Astrocyte (in vitro differentiated cells and primary cell): ENCODE measurements around the gene CDH22. TPM values are rescaled to one million over a fixed set of nuclear protein-coding genes. Genes with fewer than 3 reads are reported as not detected.

Experiments used
- DNase-seq: peaks from one replicate; pipeline ENCODE4 v3.0.0-alpha.2; 2010; ENCODE audit warnings: low read depth
- FAIRE-seq: peaks from 2 replicates; lab custom pipeline; 2011; peaks lifted over from hg19 to GRCh38; lab: Jason Lieb, UNC
- H2AFZ ChIP-seq: 2 replicates; pipeline ENCODE4 v1.6.0; 2012; ENCODE audit warnings: low read depth, low read length, inconsistent platforms
- H3K27ac ChIP-seq: 2 replicates; pipeline ENCODE4 v1.5.1; 2011; ENCODE audit warnings: low read depth, low read length, inconsistent platforms
- H3K27me3 ChIP-seq: 2 replicates; pipeline ENCODE4 v1.6.0; 2011; ENCODE audit warnings: low read length, inconsistent platforms; ENCODE audit not compliant: insufficient read depth
- H3K36me3 ChIP-seq: 2 replicates; pipeline ENCODE4 v1.5.1; 2011; ENCODE audit warnings: low read length, inconsistent platforms; ENCODE audit not compliant: insufficient read depth
- H3K4me1 ChIP-seq: 2 replicates; pipeline ENCODE4 v1.5.1; 2011; ENCODE audit warnings: low read length, inconsistent platforms; ENCODE audit not compliant: insufficient read depth
- H3K4me2 ChIP-seq: 2 replicates; pipeline ENCODE4 v1.6.0; 2012; ENCODE audit warnings: low read length, inconsistent platforms
- H3K4me3 ChIP-seq: 2 replicates; pipeline ENCODE4 v1.5.1; 2011; ENCODE audit warnings: low read depth, mild to moderate bottlenecking, low read length, inconsistent platforms; ENCODE audit not compliant: insufficient read depth
- H3K79me2 ChIP-seq: 2 replicates; pipeline ENCODE4 v1.6.0; 2012; ENCODE audit warnings: mild to moderate bottlenecking, low read length, inconsistent platforms; ENCODE audit not compliant: insufficient read depth
- H3K9ac ChIP-seq: 2 replicates; pipeline ENCODE4 v1.6.0; 2012; ENCODE audit warnings: mild to moderate bottlenecking, low read length, inconsistent platforms
- H3K9me3 ChIP-seq: 2 replicates; pipeline ENCODE4 v1.5.1; 2012; ENCODE audit warnings: low read depth, mild to moderate bottlenecking, low read length, inconsistent platforms; ENCODE audit not compliant: insufficient read depth
- H4K20me1 ChIP-seq: 2 replicates; pipeline ENCODE4 v1.6.0; 2012; ENCODE audit warnings: low read length, inconsistent platforms; ENCODE audit not compliant: insufficient read depth
- H3K27ac Mint-ChIP-seq: one replicate; pipeline ENCODE4 v1.8.0; 2021; ENCODE audit warnings: mild to moderate bottlenecking, mixed read lengths; ENCODE audit not compliant: unreplicated experiment
- H3K27me3 Mint-ChIP-seq: one replicate; pipeline ENCODE4 v1.8.0; 2021; ENCODE audit warnings: low read depth, mixed read lengths; ENCODE audit not compliant: unreplicated experiment
- H3K36me3 Mint-ChIP-seq: one replicate; pipeline ENCODE4 v1.8.0; 2021; ENCODE audit warnings: low read depth, mixed read lengths; ENCODE audit not compliant: unreplicated experiment
- H3K4me1 Mint-ChIP-seq: one replicate; pipeline ENCODE4 v1.8.0; 2021; ENCODE audit warnings: low read depth, mixed read lengths; ENCODE audit not compliant: unreplicated experiment
- H3K4me3 Mint-ChIP-seq: one replicate; pipeline ENCODE4 v1.8.0; 2021; ENCODE audit warnings: mild to moderate bottlenecking, moderate library complexity, mixed read lengths; ENCODE audit not compliant: unreplicated experiment
- H3K9me3 Mint-ChIP-seq: one replicate; pipeline ENCODE4 v1.8.0; 2021; ENCODE audit warnings: mild to moderate bottlenecking, mixed read lengths; ENCODE audit not compliant: unreplicated experiment
- EZH2 ChIP-seq: IDR thresholded peaks from 2 replicates; pipeline ENCODE4 v1.6.1; 2012; ENCODE audit warnings: mild to moderate bottlenecking, low read length, inconsistent platforms; ENCODE audit not compliant: insufficient read depth
- total RNA-seq: library from RNA; stranded (reverse); gene quantifications from 2 replicates; pipeline ENCODE4 v1.2.1, GENCODE V29; 2021
- TF ChIP-seq, protein P1 (sequence below): IDR thresholded peaks from 2 replicates; pipeline ENCODE4 v1.5.1; 2011; ENCODE audit warnings: low read depth, mild to moderate bottlenecking, inconsistent platforms, low read length, moderate library complexity; ENCODE audit not compliant: insufficient read depth

Gene CDH22
- total RNA-seq, 1 donor from 2014 or later, result not detected

DNA sequence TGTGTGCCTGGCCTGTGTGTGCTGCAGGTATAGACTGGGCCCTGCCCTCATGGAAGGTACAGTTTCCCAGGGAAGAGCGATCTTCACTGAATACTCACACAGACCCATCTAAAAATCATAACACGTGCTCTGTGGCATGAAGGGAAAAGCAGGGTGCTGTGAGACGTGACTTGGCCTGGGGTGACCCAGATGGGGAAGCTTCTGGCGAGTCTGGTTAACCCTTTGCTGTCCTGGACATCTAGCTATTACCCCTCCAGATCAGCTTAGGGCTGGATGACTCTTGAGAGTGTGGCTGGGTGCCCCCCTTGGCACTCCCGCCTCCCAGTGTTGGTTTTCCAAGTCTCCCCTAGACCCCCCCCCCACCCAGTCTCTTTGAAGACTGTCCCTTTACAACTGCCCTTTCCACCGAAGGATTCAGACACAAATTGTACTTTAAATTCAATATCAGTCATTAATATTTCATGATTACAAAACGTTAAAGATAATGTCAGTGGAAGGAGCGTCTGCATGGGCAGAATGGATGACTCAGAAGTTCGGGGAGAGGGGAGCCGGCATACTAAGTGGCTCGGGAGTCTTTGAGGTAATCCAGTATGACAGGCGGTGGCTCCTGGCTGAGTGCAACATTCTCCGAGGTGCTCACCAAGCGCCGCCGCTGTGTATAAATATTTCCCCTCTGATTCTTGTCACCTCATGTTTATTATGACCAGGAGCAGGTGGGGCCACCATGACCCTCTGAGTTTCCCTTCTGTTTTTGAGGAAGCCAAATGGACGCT, 112.8 kb downstream of the CDH22 start:
- Histone ChIP-seq H3K4me2 (no peak overlapping the region), H2AFZ (no peak overlapping the region), H3K9ac (no peak overlapping the region), H3K9me3 (no peaks in the 10 kb centered on the region), H4K20me1 (no peaks in the 10 kb centered on the region), H3K27ac (no peak overlapping the region), H3K27me3 (peaks cover 16% of the 10 kb centered on the region), H3K79me2 (no peaks in the 10 kb centered on the region), H3K36me3 (no peaks in the 10 kb centered on the region), H3K4me1 (no peaks in the 10 kb centered on the region), H3K4me3 (no peak overlapping the region)
- no peak for TF ChIP-seq EZH2
- TF ChIP-seq, protein P1, sequence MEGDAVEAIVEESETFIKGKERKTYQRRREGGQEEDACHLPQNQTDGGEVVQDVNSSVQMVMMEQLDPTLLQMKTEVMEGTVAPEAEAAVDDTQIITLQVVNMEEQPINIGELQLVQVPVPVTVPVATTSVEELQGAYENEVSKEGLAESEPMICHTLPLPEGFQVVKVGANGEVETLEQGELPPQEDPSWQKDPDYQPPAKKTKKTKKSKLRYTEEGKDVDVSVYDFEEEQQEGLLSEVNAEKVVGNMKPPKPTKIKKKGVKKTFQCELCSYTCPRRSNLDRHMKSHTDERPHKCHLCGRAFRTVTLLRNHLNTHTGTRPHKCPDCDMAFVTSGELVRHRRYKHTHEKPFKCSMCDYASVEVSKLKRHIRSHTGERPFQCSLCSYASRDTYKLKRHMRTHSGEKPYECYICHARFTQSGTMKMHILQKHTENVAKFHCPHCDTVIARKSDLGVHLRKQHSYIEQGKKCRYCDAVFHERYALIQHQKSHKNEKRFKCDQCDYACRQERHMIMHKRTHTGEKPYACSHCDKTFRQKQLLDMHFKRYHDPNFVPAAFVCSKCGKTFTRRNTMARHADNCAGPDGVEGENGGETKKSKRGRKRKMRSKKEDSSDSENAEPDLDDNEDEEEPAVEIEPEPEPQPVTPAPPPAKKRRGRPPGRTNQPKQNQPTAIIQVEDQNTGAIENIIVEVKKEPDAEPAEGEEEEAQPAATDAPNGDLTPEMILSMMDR, result no peak
- Mint-ChIP-seq H3K27me3 (peaks cover 64% of the 10 kb centered on the region), H3K27ac (no peak overlapping the region), H3K4me3 (no peak overlapping the region), H3K9me3 (peaks cover 9% of the 10 kb centered on the region), H3K36me3 (no peaks in the 10 kb centered on the region), H3K4me1 (no peaks in the 10 kb centered on the region)
- DNase-seq (no peak), FAIRE-seq (no peak)

DNA sequence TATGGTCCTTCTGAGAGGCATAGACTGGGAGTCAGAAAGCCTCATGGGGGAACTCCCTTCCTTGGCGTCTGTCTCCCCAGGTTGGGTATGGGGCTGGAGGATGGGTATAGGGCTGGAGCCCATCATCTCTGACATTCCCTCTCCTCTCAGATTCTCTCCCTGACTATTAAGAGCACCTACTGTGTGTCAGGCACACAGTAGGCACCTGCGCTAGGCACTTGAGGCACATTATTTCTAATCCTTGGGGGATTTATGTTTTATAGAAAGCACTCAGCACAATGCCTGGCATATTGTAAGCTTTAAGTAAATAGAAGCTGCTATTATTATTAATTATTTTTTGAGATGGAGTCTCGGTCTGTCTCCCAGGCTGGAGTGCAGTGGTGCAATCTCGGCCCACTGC, 113.9 kb downstream of the CDH22 start:
- Mint-ChIP-seq H3K4me1 (no peaks in the 10 kb centered on the region), H3K27ac (no peak overlapping the region), H3K4me3 (no peak overlapping the region), H3K9me3 (peaks cover 9% of the 10 kb centered on the region), H3K36me3 (no peaks in the 10 kb centered on the region), H3K27me3 (peaks cover 65% of the 10 kb centered on the region)
- Histone ChIP-seq H4K20me1 (no peaks in the 10 kb centered on the region), H3K4me3 (no peak overlapping the region), H3K79me2 (no peaks in the 10 kb centered on the region), H3K27me3 (peaks cover 11% of the 10 kb centered on the region), H3K4me2 (no peak overlapping the region), H3K36me3 (no peaks in the 10 kb centered on the region), H3K27ac (no peak overlapping the region), H2AFZ (no peak overlapping the region), H3K9ac (no peak overlapping the region), H3K4me1 (no peaks in the 10 kb centered on the region), H3K9me3 (no peaks in the 10 kb centered on the region)
- no peak for FAIRE-seq
- TF ChIP-seq, protein P1, result no peak
- no peak for TF ChIP-seq EZH2
- no peak for DNase-seq

DNA sequence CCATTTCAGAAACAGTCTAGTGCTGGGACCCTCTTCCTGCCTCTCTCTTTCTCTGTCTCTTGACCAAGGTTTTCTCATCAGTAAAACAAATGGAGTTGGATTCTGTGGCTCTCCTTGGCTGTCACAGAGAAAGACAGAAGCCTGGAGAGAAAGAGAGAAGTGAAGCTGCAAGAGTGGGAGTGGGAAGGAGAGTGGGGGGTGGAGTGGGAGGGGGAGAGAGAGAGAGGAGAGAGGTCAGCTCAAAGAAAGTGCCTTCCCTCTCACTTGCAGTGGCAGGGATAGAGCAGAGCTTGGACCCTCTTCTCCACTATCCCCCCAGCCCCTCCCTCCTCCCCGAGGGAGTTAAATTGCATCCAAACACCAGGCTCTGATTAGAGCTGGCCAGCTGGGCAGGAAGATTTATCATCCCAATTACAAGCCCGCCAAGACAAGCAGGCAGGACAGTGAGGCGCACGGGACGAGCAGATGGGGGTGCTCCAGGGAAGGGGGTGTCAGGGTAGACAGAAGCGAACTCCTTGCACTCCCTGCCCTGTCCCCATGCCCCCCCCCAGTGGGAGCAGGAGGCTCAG, 115.8 kb downstream of the CDH22 start:
- H2AFZ ChIP-seq, result no peak overlapping the region
- Mint-ChIP-seq H3K9me3 (peaks cover 9% of the 10 kb centered on the region), H3K27me3 (peaks cover 67% of the 10 kb centered on the region), H3K4me3 (no peak overlapping the region), H3K36me3 (no peaks in the 10 kb centered on the region), H3K27ac (no peak overlapping the region), H3K4me1 (no peaks in the 10 kb centered on the region)
- H3K9me3 ChIP-seq, result no peaks in the 10 kb centered on the region
- TF ChIP-seq, protein P1, result no peak
- no peak for TF ChIP-seq EZH2
- no peak overlapping the region for H3K4me3 ChIP-seq
- FAIRE-seq (no peak), DNase-seq (no peak)
- no peaks in the 10 kb centered on the region for H3K36me3 ChIP-seq
- no peak overlapping the region for H3K4me2 ChIP-seq
- no peaks in the 10 kb centered on the region for H3K79me2 ChIP-seq
- no peak overlapping the region for H3K27ac ChIP-seq
- no peaks in the 10 kb centered on the region for H3K4me1 ChIP-seq
- H3K27me3 ChIP-seq, result peaks cover 11% of the 10 kb centered on the region
- no peak overlapping the region for H3K9ac ChIP-seq
- H4K20me1 ChIP-seq, result no peaks in the 10 kb centered on the region
